IPS DF 6.9 (cell line): ENCODE results near the gene KNSTRN.

Source experiments
- DNase-seq: peaks from one replicate; pipeline ENCODE4 v3.0.0-alpha.2; 2013; ENCODE audit warnings: low read depth, low spot score
- H3K27ac ChIP-seq: one replicate; pipeline ENCODE4 v1.5.1; 2013; ENCODE audit warnings: low read length, control low read depth
- H3K27me3 ChIP-seq: 2 replicates; pipeline ENCODE4 v1.6.1; 2013; ENCODE audit warnings: mild to moderate bottlenecking, low read length; ENCODE audit not compliant: control insufficient read depth, insufficient read depth
- H3K36me3 ChIP-seq: 2 replicates; pipeline ENCODE4 v1.6.1; 2013; ENCODE audit warnings: low read length; ENCODE audit not compliant: control insufficient read depth, insufficient read depth
- H3K4me1 ChIP-seq: 2 replicates; pipeline ENCODE4 v1.6.1; 2013; ENCODE audit warnings: low read length; ENCODE audit not compliant: control insufficient read depth, insufficient read depth
- H3K4me3 ChIP-seq: 2 replicates; pipeline ENCODE4 v1.5.1; 2013; ENCODE audit warnings: mild to moderate bottlenecking, low read length
- H3K9me3 ChIP-seq: 2 replicates; pipeline ENCODE4 v1.6.1; 2013; ENCODE audit warnings: low read length, inconsistent platforms; ENCODE audit not compliant: control insufficient read depth, insufficient read depth
- WGBS: extraction: QIAGEN DNeasy Blood & Tissue Kit; methylation state at CpG from one replicate; pipeline ENCODE4 v1.1.7; 2013; ENCODE audit warnings: mixed read lengths, missing lambda C conversion rate; ENCODE audit not compliant: insufficient read length, insufficient coverage; 5-methylcytosine and 5-hydroxymethylcytosine counted together

KNSTRN gene

GRCh38 chr15:40381818-40382529, 547 bp upstream of the KNSTRN start:
- no peak overlapping the region for H3K4me3 ChIP-seq
- no peaks in the 10 kb centered on the region for H3K4me1 ChIP-seq
- H3K27ac ChIP-seq = no peak overlapping the region
- H3K9me3 ChIP-seq = no peaks in the 10 kb centered on the region
- no CpG with 5 or more reads among the region's 11 CpGs for WGBS
- H3K27me3 ChIP-seq = no peaks in the 10 kb centered on the region
- H3K36me3 ChIP-seq = peaks cover 8% of the 10 kb centered on the region
- no peak for DNase-seq

DNA sequence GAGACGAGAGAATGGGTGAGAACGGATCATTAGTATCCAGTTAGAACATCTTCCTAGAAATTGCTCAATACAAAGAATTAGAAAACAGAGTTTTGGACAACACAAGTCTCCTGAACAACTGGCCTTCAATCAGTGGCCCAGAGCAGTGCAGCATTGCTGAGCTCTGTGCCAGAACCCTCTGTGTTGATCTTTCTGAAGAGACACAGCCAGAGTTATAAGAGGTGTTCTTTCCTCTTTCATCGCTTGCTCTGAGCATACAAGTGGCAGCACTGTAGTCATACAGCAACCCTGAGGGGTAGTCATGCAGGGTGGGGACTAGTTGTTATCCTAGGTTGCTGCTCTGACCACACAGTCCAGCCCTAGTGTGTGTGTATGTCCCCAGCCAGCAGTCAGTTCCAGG, 4.0 kb downstream of the KNSTRN start:
- Histone ChIP-seq H3K27ac (no peak overlapping the region), H3K27me3 (no peaks in the 10 kb centered on the region), H3K9me3 (no peaks in the 10 kb centered on the region), H3K4me1 (no peaks in the 10 kb centered on the region), H3K36me3 (peaks cover 21% of the 10 kb centered on the region), H3K4me3 (no peak overlapping the region)
- no CpG with 5 or more reads among the region's 3 CpGs for WGBS
- DNase-seq = no peak

- Histone ChIP-seq H3K4me3 (no peak overlapping the region), H3K27me3 (no peaks in the 10 kb centered on the region), H3K9me3 (no peaks in the 10 kb centered on the region), H3K27ac (no peak overlapping the region), H3K4me1 (no peaks in the 10 kb centered on the region), H3K36me3 (peaks cover 24% of the 10 kb centered on the region)
- DNase-seq = no peak
- no CpG with 5 or more reads among the region's 13 CpGs for WGBS
These were observed 6.7 kb downstream of the KNSTRN start for GRCh38 chr15:40388941-40389823.

GRCh38 chr15:40389824-40390595, 7.5 kb downstream of the KNSTRN start:
- H3K27ac ChIP-seq = no peak overlapping the region

GRCh38 chr15:40392986-40393948, 10.7 kb downstream of the KNSTRN start:
- Histone ChIP-seq H3K36me3 (peaks cover 11% of the 10 kb centered on the region), H3K4me1 (no peaks in the 10 kb centered on the region), H3K27me3 (no peaks in the 10 kb centered on the region), H3K27ac (no peak overlapping the region), H3K9me3 (no peaks in the 10 kb centered on the region), H3K4me3 (no peak overlapping the region)
- DNase-seq = no peak
- WGBS = no CpG with 5 or more reads among the region's 4 CpGs

More at GRCh38 chr15:40389824-40390595, 7.5 kb downstream of the KNSTRN start:
- Histone ChIP-seq H3K4me3 (no peak overlapping the region), H3K9me3 (no peaks in the 10 kb centered on the region), H3K36me3 (peaks cover 24% of the 10 kb centered on the region), H3K4me1 (no peaks in the 10 kb centered on the region), H3K27me3 (no peaks in the 10 kb centered on the region)
- no CpG with 5 or more reads among the region's 2 CpGs for WGBS
- DNase-seq = no peak

DNA sequence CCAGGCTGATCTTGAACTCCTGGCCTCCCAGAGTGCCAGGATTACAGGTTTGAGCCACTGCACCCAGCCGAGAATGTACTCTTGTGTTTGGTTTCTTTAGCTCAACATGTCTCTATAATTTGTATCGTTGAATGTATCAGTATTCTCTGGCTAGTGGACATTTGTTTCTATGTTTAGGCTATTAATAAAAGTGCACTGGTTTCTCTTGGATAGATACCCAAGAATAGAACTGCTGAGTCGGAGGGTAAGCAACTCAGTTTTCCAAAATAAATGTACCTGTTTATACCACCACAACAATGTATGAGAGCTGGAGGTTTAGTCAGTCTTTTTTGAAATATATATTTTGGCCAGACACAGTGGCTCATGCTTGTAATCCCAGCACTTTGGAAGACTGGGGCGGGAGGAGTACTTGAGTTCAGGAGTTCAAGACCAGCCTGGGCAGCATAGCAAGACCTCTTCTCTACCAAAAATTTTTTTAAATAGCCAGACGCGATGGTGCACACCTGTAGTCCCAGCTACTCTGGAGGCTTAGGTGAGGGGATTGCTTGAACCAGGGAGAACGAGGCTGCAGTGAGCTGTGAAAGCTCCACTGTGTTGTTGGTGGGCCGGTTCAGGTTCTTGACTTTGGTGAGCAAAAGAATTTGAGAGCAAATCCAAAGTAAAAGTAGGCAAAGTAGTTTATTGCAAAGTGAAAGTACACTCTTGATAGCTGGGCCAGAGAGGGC, 15.3 kb downstream of the KNSTRN start:
- DNase-seq = no peak

GRCh38 chr15:40398413-40398873, 15.9 kb downstream of the KNSTRN start:
- H3K27ac ChIP-seq = no peak overlapping the region
- no peak overlapping the region for H3K4me3 ChIP-seq
- DNase-seq = no peak
- no peaks in the 10 kb centered on the region; the same call in 1 of the 2 replicates for H3K36me3 ChIP-seq
- no peaks in the 10 kb centered on the region for H3K4me1 ChIP-seq
- no CpG with 5 or more reads among the region's 4 CpGs for WGBS
- H3K9me3 ChIP-seq = no peaks in the 10 kb centered on the region
- no peaks in the 10 kb centered on the region for H3K27me3 ChIP-seq

More for the DNA sequence above, 15.3 kb downstream of the KNSTRN start:
- no CpG with 5 or more reads among the region's 8 CpGs for WGBS
- Histone ChIP-seq H3K9me3 (no peaks in the 10 kb centered on the region), H3K4me3 (no peak overlapping the region), H3K4me1 (no peaks in the 10 kb centered on the region), H3K27ac (no peak overlapping the region), H3K36me3 (no peaks in the 10 kb centered on the region; the same call in 1 of the 2 replicates), H3K27me3 (no peaks in the 10 kb centered on the region)

- H3K9me3 ChIP-seq = no peaks in the 10 kb centered on the region
- no peaks in the 10 kb centered on the region for H3K27me3 ChIP-seq
- WGBS = no CpG with 5 or more reads among the region's 7 CpGs
- no peak overlapping the region for H3K27ac ChIP-seq
- no peaks in the 10 kb centered on the region for H3K36me3 ChIP-seq
- no peak overlapping the region for H3K4me3 ChIP-seq
- no peak for DNase-seq
- H3K4me1 ChIP-seq = no peaks in the 10 kb centered on the region
These were observed 16.8 kb downstream of the KNSTRN start for GRCh38 chr15:40399370-40399769.
